GDM1 (cell line): Measurements from ENCODE around the gene HS3ST3A1.

ENCODE experiments used
- DNase-seq: peaks from one replicate; lab custom pipeline; 2025; lab: John Stamatoyannopoulos, UW

HS3ST3A1 gene

GRCh38 chr17:13598353-13599167 lies 3.2 kb downstream of the HS3ST3A1 start:
- no peak for DNase-seq

DNA sequence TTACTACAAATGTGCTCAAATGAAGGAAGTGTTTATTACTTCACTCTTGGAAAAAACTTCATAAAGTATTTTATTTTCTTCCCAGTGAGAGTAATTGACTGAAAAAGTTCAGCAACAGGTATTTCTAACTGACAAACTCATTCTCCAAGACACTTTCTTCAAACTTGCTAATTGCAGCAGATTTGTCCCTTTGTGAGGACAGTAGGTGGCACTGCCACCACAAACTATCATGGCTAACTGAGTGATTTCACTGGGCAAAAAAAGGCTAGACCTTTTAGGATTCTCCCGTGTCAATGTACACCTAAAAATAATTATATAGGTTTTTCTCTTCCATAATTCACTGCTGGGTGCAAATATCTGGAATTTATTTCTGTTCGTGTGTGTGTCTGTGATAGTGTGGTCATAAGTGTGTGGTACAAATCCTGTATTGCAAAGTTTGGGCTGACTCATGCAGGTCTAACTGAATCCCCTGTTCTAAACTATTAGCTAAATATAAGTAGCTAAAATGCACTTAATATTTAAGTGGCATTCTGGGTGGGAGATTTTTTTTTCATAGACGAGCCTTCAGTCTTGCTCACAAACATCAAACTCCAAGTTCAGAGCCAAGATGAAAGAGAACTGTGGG lies 3.9 kb downstream of the HS3ST3A1 start:
- no peak for DNase-seq

DNA sequence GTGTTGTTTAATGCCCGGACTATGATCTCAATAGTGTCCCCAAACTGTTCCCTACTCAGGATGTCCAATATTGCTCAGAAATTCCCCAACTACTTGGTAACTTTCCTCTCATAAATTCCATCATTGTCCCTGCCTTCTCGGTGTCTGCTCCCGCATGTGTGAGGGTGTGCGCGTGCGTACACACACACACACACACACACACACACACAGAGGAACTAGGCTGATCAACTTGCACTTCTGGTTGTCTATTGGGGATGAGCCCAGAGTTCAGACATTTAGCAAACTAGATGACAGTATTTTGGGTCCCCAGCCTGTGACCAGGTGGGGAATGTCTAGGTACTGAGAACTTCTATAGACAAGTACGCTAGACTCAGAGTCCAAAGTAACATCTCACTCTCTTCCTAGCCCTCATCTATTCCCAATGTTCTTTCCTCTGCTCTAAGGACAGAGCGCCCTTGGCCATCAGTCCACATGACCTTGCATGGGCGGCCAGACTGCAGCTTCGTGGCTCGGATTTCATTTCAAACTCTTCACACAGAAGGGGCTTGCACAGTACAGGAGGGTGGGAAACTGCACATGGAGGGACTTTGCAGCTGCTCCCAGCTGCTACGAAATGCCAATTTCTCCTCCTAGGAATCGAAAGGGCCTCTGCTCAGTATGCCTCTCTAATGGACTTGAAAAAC lies 5.3 kb downstream of the HS3ST3A1 start:
- no peak for DNase-seq

DNA sequence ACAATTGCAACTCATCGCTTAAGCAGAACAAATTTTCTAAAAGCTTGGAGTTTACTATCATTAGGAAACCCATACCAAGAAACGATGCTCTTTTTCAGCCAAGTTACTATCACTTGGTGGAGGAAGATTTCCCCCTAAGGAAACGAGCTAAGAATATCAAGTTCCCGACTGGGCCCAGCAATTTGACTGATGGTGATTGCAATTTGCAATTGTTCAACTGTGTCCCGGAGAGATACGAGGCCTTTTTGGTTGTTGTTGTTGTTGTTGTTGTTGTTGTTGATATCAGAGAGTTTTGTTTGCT lies 6.2 kb downstream of the HS3ST3A1 start:
- DNase-seq = no peak

- DNase-seq = peak; percentile 55
These were observed 6.7 kb downstream of the HS3ST3A1 start for GRCh38 chr17:13594762-13595598.

DNA sequence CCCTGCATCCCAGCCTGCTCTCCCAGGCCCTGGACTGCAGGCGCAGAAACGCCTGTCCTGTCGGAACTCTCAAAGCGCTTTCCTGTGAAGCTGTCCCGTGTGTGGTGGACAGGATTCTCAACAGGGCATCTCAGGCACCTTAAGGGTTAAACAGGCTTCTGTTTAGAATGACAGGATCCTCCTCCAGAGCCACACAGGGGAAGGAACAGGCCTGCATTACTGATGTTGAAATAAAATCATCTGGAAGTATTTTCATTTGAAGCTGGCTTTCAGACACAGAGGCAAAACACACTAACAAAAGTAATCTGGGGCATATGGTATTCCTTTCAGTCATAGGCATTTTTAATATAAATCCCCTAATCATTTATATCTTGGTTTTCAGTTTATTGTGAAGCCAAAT lies 7.4 kb downstream of the HS3ST3A1 start:
- no peak for DNase-seq

GRCh38 chr17:13593757-13594156 lies 8.0 kb downstream of the HS3ST3A1 start:
- no peak for DNase-seq

- DNase-seq = no peak
These were observed 8.5 kb downstream of the HS3ST3A1 start for GRCh38 chr17:13593021-13593751.

GRCh38 chr17:13592427-13592826 lies 9.3 kb downstream of the HS3ST3A1 start:
- DNase-seq = no peak

DNA sequence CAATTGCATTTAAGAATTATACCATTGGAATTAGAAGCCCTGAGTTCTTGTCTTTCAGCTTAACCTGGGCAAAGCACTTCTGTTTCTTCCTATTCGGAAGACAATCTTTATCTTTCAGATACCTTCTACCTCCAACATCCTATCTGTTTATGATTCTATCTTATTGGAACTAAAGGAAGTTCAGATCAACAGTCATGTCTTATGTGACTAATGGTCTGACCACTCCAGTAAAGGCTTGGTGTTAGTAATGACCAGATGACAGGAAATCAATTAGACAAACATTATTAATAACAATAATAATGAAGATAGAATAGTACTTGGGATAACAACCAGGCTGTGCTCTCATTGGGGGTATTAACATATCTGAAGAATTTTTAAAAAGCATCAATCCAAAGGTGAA lies 11.3 kb downstream of the HS3ST3A1 start:
- no peak for DNase-seq

DNA sequence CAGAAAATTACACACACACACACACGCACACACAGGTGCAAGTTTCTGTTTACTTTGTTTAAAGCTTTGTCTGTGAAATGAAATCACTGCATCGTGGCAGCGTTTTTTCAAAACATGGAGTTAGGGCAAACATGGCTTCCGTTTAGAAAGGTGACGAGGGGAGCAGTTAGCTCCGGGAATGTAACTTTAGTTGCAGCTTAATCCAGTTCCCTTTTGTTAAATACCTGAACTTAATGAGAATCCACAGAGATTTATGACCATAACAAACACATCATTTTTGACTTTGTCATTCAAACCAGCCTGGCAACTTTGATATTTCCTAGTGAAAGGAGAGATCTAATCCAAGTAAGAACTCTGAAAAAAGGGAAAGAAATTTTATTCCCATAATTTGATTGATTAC lies 12.1 kb downstream of the HS3ST3A1 start:
- no peak for DNase-seq

GRCh38 chr17:13587487-13588338 lies 14.0 kb downstream of the HS3ST3A1 start:
- DNase-seq = no peak

DNA sequence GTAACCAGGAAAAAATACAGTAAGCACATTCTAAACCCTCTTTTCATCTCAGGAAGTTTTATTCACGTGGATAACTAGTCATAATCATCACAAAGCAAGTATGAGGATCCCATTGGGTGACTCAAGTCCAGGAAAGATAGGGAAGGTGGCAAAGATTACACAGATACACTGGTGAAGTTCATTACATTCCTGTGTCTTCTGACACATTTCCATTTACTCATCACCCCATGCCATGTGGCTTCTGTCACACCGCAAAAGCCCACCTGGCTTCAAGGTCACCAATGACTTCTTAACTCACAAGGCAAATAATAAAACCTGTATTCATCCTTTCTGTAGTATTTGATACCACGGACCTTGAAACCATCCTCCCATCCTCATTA lies 17.0 kb downstream of the HS3ST3A1 start:
- DNase-seq = no peak

DNA sequence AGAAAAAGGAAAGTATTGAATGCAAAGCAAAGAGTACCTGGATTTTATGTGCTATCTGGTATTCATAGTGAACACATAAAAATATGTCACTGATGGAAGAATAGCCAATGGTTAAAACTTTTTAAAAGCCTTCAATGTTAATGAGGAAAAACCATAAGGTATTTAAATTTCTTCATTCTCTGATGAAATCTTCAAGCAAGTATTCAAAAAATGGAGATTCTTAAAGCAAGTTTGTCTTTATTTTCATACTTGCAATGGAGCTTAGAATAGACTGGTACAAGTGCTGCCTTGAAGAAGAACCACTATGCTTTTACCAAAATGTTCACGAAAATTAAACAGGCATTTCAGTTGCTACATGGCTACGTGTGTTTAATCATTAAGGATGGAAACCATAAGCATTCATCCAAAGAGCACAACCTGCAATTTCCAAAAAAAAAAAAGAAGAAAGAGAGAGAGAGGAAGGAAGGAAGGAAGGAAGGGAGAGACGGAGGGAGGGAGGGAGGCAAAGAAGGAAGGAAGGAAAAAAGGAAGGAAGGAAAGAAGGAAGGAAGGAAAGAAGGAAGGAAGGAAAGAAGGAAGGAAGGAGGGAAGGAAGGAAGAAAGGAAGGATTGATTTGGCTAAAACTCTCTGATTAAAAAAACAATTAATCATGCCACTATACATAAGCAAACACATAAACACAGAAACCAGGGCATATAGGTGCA lies 17.6 kb downstream of the HS3ST3A1 start:
- no peak for DNase-seq

- DNase-seq = no peak
These were observed 18.8 kb downstream of the HS3ST3A1 start for GRCh38 chr17:13582776-13583547.

GRCh38 chr17:13581925-13582324 lies 19.8 kb downstream of the HS3ST3A1 start:
- no peak for DNase-seq

GRCh38 chr17:13580790-13581189 lies 20.9 kb downstream of the HS3ST3A1 start:
- no peak for DNase-seq

DNA sequence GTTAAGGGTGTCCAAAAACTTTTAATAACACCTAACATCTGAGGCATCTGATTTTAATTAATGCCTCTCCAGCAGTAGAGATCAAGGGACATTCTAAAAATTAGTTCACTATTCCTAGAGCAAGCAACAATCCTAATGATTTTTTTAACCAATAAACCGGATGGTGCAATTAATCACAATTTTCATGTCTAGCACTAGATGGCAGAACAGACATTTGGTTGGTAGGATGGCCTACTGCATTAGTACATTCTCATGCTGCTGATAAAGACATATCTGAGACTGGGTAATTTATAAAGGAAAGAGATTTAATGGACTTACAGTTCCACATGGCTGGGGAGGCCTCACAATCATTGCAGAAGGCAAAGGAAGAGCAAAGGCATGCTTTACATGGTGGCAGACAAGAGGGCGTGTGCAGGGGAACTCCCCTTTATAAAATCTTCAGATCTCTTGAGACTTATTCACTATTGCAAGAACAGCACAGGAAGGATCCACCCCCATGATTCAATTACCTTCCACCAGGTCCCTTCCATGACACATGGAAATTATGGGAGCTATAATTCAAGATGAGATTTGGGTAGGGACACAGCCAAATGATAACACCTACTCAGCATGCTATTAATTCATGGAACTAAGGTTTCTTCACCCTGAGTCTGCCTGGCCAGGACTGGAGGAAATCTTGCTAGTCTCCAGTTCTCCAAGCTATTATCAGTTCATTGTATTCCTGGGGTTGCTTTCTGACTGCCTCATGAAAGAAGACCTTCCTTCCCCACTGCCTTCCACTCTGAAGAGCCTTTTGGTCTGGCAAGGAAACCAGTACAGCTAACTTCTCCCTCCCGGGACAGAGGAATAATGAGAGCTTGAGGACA lies 24.8 kb downstream of the HS3ST3A1 start:
- DNase-seq = no peak
